Upper lobe of right lung (tissue), 1 donor: ENCODE measurements around the gene RCE1. TPM values are rescaled to one million over a fixed set of nuclear protein-coding genes. Genes with fewer than 3 reads are reported as not detected.

Source experiments
- ATAC-seq: fragments of 200-7000 bp; cut with Tn5 transposase; one replicate; pipeline ENCODE4 v1.9.1; 2020; ENCODE audit warnings: mild to moderate bottlenecking, moderate library complexity
- DNase-seq: peaks from one replicate; pipeline ENCODE4 v3.0.0-alpha.2; 2020
- H3K27ac ChIP-seq: fragments of 200-600 bp; one replicate; pipeline ENCODE4 v1.8.0; 2022
- H3K27me3 ChIP-seq: fragments of 200-600 bp; one replicate; pipeline ENCODE4 v1.8.0; 2022; ENCODE audit warnings: mild to moderate bottlenecking
- H3K36me3 ChIP-seq: fragments of 200-600 bp; one replicate; pipeline ENCODE4 v1.8.0; 2022
- H3K4me1 ChIP-seq: fragments of 200-600 bp; one replicate; pipeline ENCODE4 v1.8.0; 2022
- H3K4me3 ChIP-seq: fragments of 200-600 bp; one replicate; pipeline ENCODE4 v1.8.0; 2022; ENCODE audit warnings: mild to moderate bottlenecking
- H3K9me3 ChIP-seq: fragments of 200-600 bp; one replicate; pipeline ENCODE4 v1.8.0; 2022
- CTCF ChIP-seq: fragments of 200-600 bp; IDR thresholded peaks from one replicate; pipeline ENCODE4 v1.8.0; 2022; ENCODE audit warnings: antibody characterized with exemption
- intact Hi-C: fragments of 100-400 bp; cut with DNase I; formaldehyde crosslinking; loops from one replicate; pipeline ENCODE4 v1.11.0; 2022
- total RNA-seq: library from RNA; stranded (reverse); fragmentation: NEBNext Ultra II Directional; extraction: Animal tissue kit (Norgen Biotek cat#: 25700); gene quantifications from one replicate; pipeline ENCODE4 v1.2.1, GENCODE V29; 2021
- donor health status: DM: no; HTN: yes; CAD: no; lungs with severe emphysema.

The RCE1 gene
- total RNA-seq, 1 donor from 2014 or later = 18.4 TPM

DNA sequence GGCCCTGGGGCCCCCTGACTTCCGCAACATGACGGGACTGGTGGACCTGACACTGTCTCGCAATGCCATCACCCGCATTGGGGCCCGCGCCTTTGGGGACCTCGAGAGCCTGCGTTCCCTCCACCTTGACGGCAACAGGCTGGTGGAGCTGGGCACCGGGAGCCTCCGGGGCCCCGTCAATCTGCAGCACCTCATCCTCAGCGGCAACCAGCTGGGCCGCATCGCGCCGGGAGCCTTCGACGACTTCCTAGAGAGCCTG, 14.6 kb downstream of the RCE1 start:
- ATAC-seq (no peak), DNase-seq (no peak)
- Histone ChIP-seq H3K36me3 (no peaks in the 10 kb centered on the region), H3K4me1 (peaks cover 6% of the 10 kb centered on the region), H3K4me3 (no peak overlapping the region), H3K27me3 (no peaks in the 10 kb centered on the region), H3K27ac (no peak overlapping the region), H3K9me3 (no peaks in the 10 kb centered on the region)
- intact Hi-C loops = no loop called here
- no peak for TF ChIP-seq CTCF

DNA sequence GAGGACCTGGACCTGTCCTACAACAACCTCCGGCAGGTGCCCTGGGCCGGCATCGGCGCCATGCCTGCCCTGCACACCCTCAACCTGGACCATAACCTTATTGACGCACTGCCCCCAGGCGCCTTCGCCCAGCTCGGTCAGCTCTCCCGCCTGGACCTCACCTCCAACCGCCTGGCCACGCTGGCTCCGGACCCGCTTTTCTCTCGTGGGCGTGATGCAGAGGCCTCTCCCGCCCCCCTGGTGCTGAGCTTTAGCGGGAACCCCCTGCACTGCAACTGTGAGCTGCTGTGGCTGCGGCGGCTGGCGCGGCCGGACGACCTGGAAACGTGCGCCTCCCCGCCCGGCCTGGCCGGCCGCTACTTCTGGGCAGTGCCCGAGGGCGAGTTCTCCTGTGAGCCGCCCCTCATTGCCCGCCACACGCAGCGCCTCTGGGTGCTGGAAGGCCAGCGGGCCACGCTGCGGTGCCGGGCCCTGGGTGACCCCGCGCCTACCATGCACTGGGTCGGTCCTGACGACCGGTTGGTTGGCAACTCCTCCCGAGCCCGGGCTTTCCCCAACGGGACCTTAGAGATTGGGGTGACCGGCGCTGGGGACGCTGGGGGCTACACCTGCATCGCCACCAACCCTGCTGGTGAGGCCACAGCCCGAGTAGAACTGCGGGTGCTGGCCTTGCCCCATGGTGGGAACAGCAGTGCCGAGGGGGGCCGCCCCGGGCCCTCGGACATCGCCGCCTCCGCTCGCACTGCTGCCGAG, 15.1 kb downstream of the RCE1 start:
- no peak for TF ChIP-seq CTCF
- no peak overlapping the region for H3K27ac ChIP-seq
- no peaks in the 10 kb centered on the region for H3K36me3 ChIP-seq
- ATAC-seq (no peak), DNase-seq (no peak)
- no peak overlapping the region for H3K4me3 ChIP-seq
- intact Hi-C loops = no loop called here
- H3K4me1 ChIP-seq = peaks cover 6% of the 10 kb centered on the region
- no peaks in the 10 kb centered on the region for H3K9me3 ChIP-seq
- no peaks in the 10 kb centered on the region for H3K27me3 ChIP-seq

DNA sequence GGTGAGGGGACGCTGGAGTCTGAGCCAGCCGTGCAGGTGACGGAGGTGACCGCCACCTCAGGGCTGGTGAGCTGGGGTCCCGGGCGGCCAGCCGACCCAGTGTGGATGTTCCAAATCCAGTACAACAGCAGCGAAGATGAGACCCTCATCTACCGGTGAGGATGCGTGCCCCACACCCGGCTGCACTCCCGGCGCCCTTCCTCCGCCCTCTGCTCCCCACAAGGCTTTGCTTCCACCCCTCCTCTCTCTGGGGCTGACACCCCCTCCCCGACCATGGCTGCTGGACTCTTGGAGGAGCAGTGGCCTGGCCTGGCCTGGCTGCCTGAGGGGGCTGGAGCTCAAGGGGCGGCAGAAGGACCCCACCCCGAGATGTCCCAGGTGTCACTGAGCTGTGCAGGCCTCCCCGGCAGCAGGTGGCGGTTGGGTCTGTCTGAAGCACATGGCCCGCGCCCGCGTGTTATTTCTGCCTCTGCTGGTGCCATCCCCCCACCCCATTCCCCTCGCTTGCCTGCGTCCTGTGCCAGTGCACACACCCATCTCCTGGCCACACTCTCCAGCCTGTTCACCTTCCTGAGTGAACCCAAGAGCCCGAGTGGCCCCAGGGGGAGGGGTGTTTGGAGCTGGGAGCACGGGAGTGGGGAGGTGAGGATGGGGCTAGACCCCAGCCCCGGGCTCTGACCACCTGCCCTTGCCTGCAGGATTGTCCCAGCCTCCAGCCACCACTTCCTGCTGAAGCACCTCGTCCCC, 15.9 kb downstream of the RCE1 start:
- no peak for TF ChIP-seq CTCF
- intact Hi-C loops = no loop called here
- DNase-seq (no peak), ATAC-seq (no peak)
- Histone ChIP-seq H3K27ac (no peak overlapping the region), H3K9me3 (no peaks in the 10 kb centered on the region), H3K4me3 (no peak overlapping the region), H3K27me3 (no peaks in the 10 kb centered on the region), H3K4me1 (peaks cover 6% of the 10 kb centered on the region), H3K36me3 (no peaks in the 10 kb centered on the region)

- no peaks in the 10 kb centered on the region for H3K9me3 ChIP-seq
- no peak for DNase-seq
- no peak overlapping the region for H3K4me3 ChIP-seq
- ATAC-seq = no peak
- intact Hi-C loops = no loop called here
- no peak overlapping the region for H3K27ac ChIP-seq
- no peak for TF ChIP-seq CTCF
- H3K4me1 ChIP-seq = peaks cover 6% of the 10 kb centered on the region
- H3K36me3 ChIP-seq = no peaks in the 10 kb centered on the region
- no peaks in the 10 kb centered on the region for H3K27me3 ChIP-seq
Measured at GRCh38 chr11:66859686-66860448, 16.6 kb downstream of the RCE1 start.

DNA sequence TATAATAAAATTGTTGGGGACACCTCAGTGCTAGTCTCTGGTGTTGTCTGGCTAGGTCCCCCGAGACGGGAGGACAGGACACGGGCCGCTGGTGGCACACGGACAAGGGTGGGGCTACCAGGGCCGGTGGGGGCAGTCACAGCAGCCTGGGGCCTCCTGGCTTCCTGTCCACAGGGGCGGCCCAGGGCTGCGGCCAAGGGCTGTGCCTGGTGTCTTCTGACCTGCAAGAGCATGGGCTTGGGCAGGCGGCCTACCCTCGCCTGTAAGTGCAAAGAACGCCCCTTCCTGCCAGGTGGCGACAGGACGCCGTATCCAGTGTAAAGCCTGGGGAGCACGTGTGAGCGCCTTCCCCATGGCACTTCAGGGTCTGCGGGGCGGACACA, 17.2 kb downstream of the RCE1 start:
- Histone ChIP-seq H3K9me3 (no peaks in the 10 kb centered on the region), H3K4me3 (no peak overlapping the region), H3K27me3 (no peaks in the 10 kb centered on the region), H3K27ac (no peak overlapping the region), H3K36me3 (no peaks in the 10 kb centered on the region), H3K4me1 (peaks cover 4% of the 10 kb centered on the region)
- no peak for TF ChIP-seq CTCF
- no peak for ATAC-seq
- no peak for DNase-seq
- intact Hi-C loops = no loop called here
